HG02970 (cell line): ENCODE results near the gene MTG2.

ENCODE experiments used
- ATAC-seq: cut with Tn5 transposase; IDR thresholded peaks from one replicate; pipeline ENCODE4 v1.9.1; 2021; ENCODE audit warnings: mild to moderate bottlenecking, moderate library complexity, moderate number of reproducible peaks; ENCODE audit not compliant: unreplicated experiment, low FRiP score

The MTG2 gene

GRCh38 chr20:62160253-62160652, 22.6 kb upstream of the MTG2 start:
- ATAC-seq, result no peak

GRCh38 chr20:62160876-62161275, 22.0 kb upstream of the MTG2 start:
- no peak for ATAC-seq

- no peak for ATAC-seq
Observed at GRCh38 chr20:62161347-62161746, 21.5 kb upstream of the MTG2 start.

- ATAC-seq, result no peak
Observed at GRCh38 chr20:62162765-62163484, 19.9 kb upstream of the MTG2 start.

- no peak for ATAC-seq
Observed at GRCh38 chr20:62163485-62163865, 19.4 kb upstream of the MTG2 start.

- ATAC-seq, result no peak
Observed at GRCh38 chr20:62163986-62164762, 18.7 kb upstream of the MTG2 start.

GRCh38 chr20:62164879-62165761, 17.7 kb upstream of the MTG2 start:
- ATAC-seq, result no peak

- ATAC-seq, result no peak
Observed at GRCh38 chr20:62165762-62166399, 16.9 kb upstream of the MTG2 start.

GRCh38 chr20:62167474-62167873, 15.4 kb upstream of the MTG2 start:
- ATAC-seq, result no peak

GRCh38 chr20:62168061-62168460, 14.8 kb upstream of the MTG2 start:
- no peak for ATAC-seq

GRCh38 chr20:62168890-62169435, 13.9 kb upstream of the MTG2 start:
- no peak for ATAC-seq

- no peak for ATAC-seq
Observed at GRCh38 chr20:62170536-62170935, 12.3 kb upstream of the MTG2 start.

- ATAC-seq, result no peak
Observed at GRCh38 chr20:62171245-62171644, 11.6 kb upstream of the MTG2 start.

GRCh38 chr20:62172666-62173065, 10.2 kb upstream of the MTG2 start:
- no peak for ATAC-seq

GRCh38 chr20:62174021-62174804, 8.6 kb upstream of the MTG2 start:
- ATAC-seq, result no peak

GRCh38 chr20:62174870-62175624, 7.8 kb upstream of the MTG2 start:
- ATAC-seq, result no peak

- no peak for ATAC-seq
Observed at GRCh38 chr20:62175711-62176110, 7.1 kb upstream of the MTG2 start.

- ATAC-seq, result no peak
Observed at GRCh38 chr20:62176866-62177265, 6.0 kb upstream of the MTG2 start.

- no peak for ATAC-seq
Observed at GRCh38 chr20:62177307-62177706, 5.5 kb upstream of the MTG2 start.
